G401.6 (cell line): ENCODE data around the gene SPATA31D4.

Source experiments
- FAIRE-seq: peaks from 2 replicates; lab custom pipeline; 2012; peaks lifted over from hg19 to GRCh38; lab: Jason Lieb, UNC

SPATA31D4 gene

GRCh38 chr9:81964218-81965171, 36.3 kb downstream of the SPATA31D4 start:
- no peak for FAIRE-seq

GRCh38 chr9:81968026-81968425, 39.8 kb downstream of the SPATA31D4 start:
- no peak for FAIRE-seq

- no peak for FAIRE-seq
These were observed 41.7 kb downstream of the SPATA31D4 start for GRCh38 chr9:81969971-81970370.

- FAIRE-seq = no peak
These were observed 43.5 kb downstream of the SPATA31D4 start for GRCh38 chr9:81971727-81972126.

- no peak for FAIRE-seq
These were observed 46.5 kb downstream of the SPATA31D4 start for GRCh38 chr9:81974764-81975163.

GRCh38 chr9:81976351-81976750, 48.1 kb downstream of the SPATA31D4 start:
- no peak for FAIRE-seq

- FAIRE-seq = no peak
These were observed 51.0 kb downstream of the SPATA31D4 start for GRCh38 chr9:81979196-81979595.

GRCh38 chr9:81980568-81980967, 52.3 kb downstream of the SPATA31D4 start:
- FAIRE-seq = no peak

- no peak for FAIRE-seq
These were observed 53.7 kb downstream of the SPATA31D4 start for GRCh38 chr9:81981883-81982282.
